Right lung (tissue), 5 donors: ENCODE data around the gene IFT52. TPM values are rescaled to one million over a fixed set of nuclear protein-coding genes. Genes with fewer than 3 reads are reported as not detected.
A peak's percentile ranks its signal among the peaks of the same experiment; 100 is the strongest.
"Not testable (repeated sequence)": the region's sequence is repeated elsewhere in the genome, so short reads cannot be mapped to it uniquely, and the experiment has no call there.

Experiments
- DNase-seq, 2 donors: peaks; one replicate each; pipeline ENCODE4 v3.0.0-alpha.2; 2013
- polyA plus RNA-seq, 5 donors: library from polyadenylated mRNA; unstranded; fragments of 120-200 nt; gene quantifications; one replicate each; pipeline versions ENCODE4 v1.2.1 to v1.2.3, GENCODE V29; 2013; ENCODE audit warnings: inconsistent platforms in 1 of 5, low replicate concordance in 1 of 5; ENCODE audit not compliant: insufficient read length in 5 of 5, insufficient read depth in 1 of 5

Gene IFT52
- polyA plus RNA-seq, 5 donors, result 71.3 to 86.1 (median 73.7) TPM

- no peak for DNase-seq
Measured at GRCh38 chr20:43631598-43631997, 40.9 kb downstream of the IFT52 start.

GRCh38 chr20:43636429-43636828 is 45.7 kb downstream of the IFT52 start:
- DNase-seq, result no peak

- DNase-seq, result no peak
Measured at GRCh38 chr20:43642548-43642947, 51.8 kb downstream of the IFT52 start.

GRCh38 chr20:43650997-43651525 is 60.3 kb downstream of the IFT52 start:
- no peak for DNase-seq

GRCh38 chr20:43651650-43652184 is 61.0 kb downstream of the IFT52 start:
- not testable (repeated sequence) for DNase-seq

- no peak for DNase-seq
Measured at GRCh38 chr20:43653966-43654365, 63.2 kb downstream of the IFT52 start.

- DNase-seq, result not testable (repeated sequence)
Measured at GRCh38 chr20:43655176-43655575, 64.4 kb downstream of the IFT52 start.

- no peak for DNase-seq
Measured at GRCh38 chr20:43655937-43656336, 65.2 kb downstream of the IFT52 start.

- DNase-seq, result no peak
Measured at GRCh38 chr20:43658069-43658722, 67.5 kb downstream of the IFT52 start.

- DNase-seq, result no peak
Measured at GRCh38 chr20:43658723-43659419, 68.1 kb downstream of the IFT52 start.

GRCh38 chr20:43662943-43663655 is 72.4 kb downstream of the IFT52 start:
- DNase-seq, result no peak

GRCh38 chr20:43665466-43666176 is 74.9 kb downstream of the IFT52 start:
- no peak for DNase-seq

- peak; percentile 26 to 33 for DNase-seq
Measured at GRCh38 chr20:43666376-43667328, 75.9 kb downstream of the IFT52 start, which contains the start of gene MYBL2. TSS of gene MYBL2 (plus strand) at chr20:43667114. CDS start at chr20:43667284, 170 bp downstream.

GRCh38 chr20:43667341-43668132 is 76.8 kb downstream of the IFT52 start:
- DNase-seq, result no peak

GRCh38 chr20:43669332-43669731 is 78.6 kb downstream of the IFT52 start:
- DNase-seq, result no peak

- DNase-seq, result no peak
Measured at GRCh38 chr20:43670423-43670822, 79.7 kb downstream of the IFT52 start.

- no peak for DNase-seq
Measured at GRCh38 chr20:43676368-43676767, 85.6 kb downstream of the IFT52 start.

- DNase-seq, result no peak
Measured at GRCh38 chr20:43680981-43681380, 90.2 kb downstream of the IFT52 start.

GRCh38 chr20:43681468-43681942 is 90.8 kb downstream of the IFT52 start:
- no peak for DNase-seq
